K562 (cell line): ENCODE measurements around the gene GPR55. TPM values are rescaled to one million over a fixed set of nuclear protein-coding genes. Genes with fewer than 3 reads are reported as not detected.

Source experiments
- ATAC-seq: fragments of 200-7000 bp; cut with Tn5 transposase; 3 replicates; pipeline ENCODE4 v1.9.1; 2020; ENCODE audit warnings: moderate library complexity
- BruUV-seq: library from RNA; stranded (reverse); fragments of 400-500 nt; replicated peaks from 2 replicates; lab custom pipeline; 2021; lab: Mats Ljungman, UMichigan
- CTCF ChIA-PET: fragments of 300-600 bp; formaldehyde crosslinking; extraction: SDS; loops from one replicate; lab custom pipeline; 2021; ENCODE audit warnings: low intra/inter-chr PET ratio; lab: Yijun Ruan, JAX
- POLR2A ChIA-PET: fragments of 300-600, 350-650 bp; sonication (Branson Sonifier 250); formaldehyde crosslinking; extraction: SDS; loops from one replicate; lab custom pipeline; 2021; ENCODE audit warnings: antibody characterized with exemption, inconsistent platforms; lab: Yijun Ruan, JAX
- DNase-seq, 4 experiments: peaks; one replicate each; pipeline versions ENCODE4 v3.0.0 to v3.0.0-alpha.2; 2011 to 2018; ENCODE audit warnings: low spot score in 3 of 4, mixed read lengths in 3 of 4; ENCODE audit errors: extremely low read depth in 1 of 4
- FAIRE-seq: peaks from 2 replicates; lab custom pipeline; 2011; peaks lifted over from hg19 to GRCh38; lab: Jason Lieb, UNC
- H2AFZ ChIP-seq: 2 replicates; pipeline ENCODE4 v1.6.0; 2011; ENCODE audit warnings: low read depth, low read length, control low read depth, inconsistent platforms
- H3K27ac ChIP-seq: fragments of 200-600 bp; 3 replicates; pipeline ENCODE4 v1.8.0; 2011; ENCODE audit warnings: low read depth, mild to moderate bottlenecking, control low read depth, inconsistent platforms, low read length, moderate library complexity, mixed read lengths; ENCODE audit errors: extremely low read depth
- H3K27me3 ChIP-seq, 2 experiments: fragments of 300-600 bp in 1 of 2; 2 replicates in 1 of 2; 3 replicates in 1 of 2; pipeline versions ENCODE4 v1.6.0 to v1.8.0; 2011; ENCODE audit warnings: inconsistent platforms in 2 of 2, low read length in 2 of 2, mild to moderate bottlenecking in 1 of 2, mixed read lengths in 1 of 2, moderate library complexity in 1 of 2; ENCODE audit not compliant: control insufficient read depth in 2 of 2, insufficient read depth in 2 of 2
- H3K36me3 ChIP-seq: fragments of 300-600 bp; 3 replicates; pipeline ENCODE4 v1.8.0; 2011; ENCODE audit warnings: mild to moderate bottlenecking, low read length, inconsistent platforms; ENCODE audit not compliant: control insufficient read depth, insufficient read depth
- H3K4me1 ChIP-seq, 2 experiments: fragments of 200-600 bp in 1 of 2; replicated peaks in 1 of 2; 2 replicates in 1 of 2; 3 replicates in 1 of 2; pipeline versions ENCODE4 v1.5.1 to v1.8.0; 2011; ENCODE audit warnings: inconsistent platforms in 2 of 2, low read length in 2 of 2, mild to moderate bottlenecking in 1 of 2, mixed read lengths in 1 of 2, moderate library complexity in 1 of 2; ENCODE audit not compliant: control insufficient read depth in 2 of 2, insufficient read depth in 2 of 2
- H3K4me2 ChIP-seq: 2 replicates; pipeline ENCODE4 v1.6.1; 2011; ENCODE audit warnings: low read length, control low read depth, inconsistent platforms, mixed read lengths; ENCODE audit not compliant: insufficient read depth
- H3K4me3 ChIP-seq: fragments of 200-600 bp; sonication (generic), shearing (Covaris generic); 2 replicates; pipeline ENCODE4 v1.5.1; 2016; ENCODE audit warnings: control low read depth, inconsistent platforms
- H3K79me2 ChIP-seq: fragments of 200-600 bp; 3 replicates; pipeline ENCODE4 v1.8.0; 2011; ENCODE audit warnings: low read length, inconsistent platforms; ENCODE audit not compliant: control insufficient read depth, insufficient read depth
- H3K9ac ChIP-seq, 2 experiments: 2 replicates each; pipeline versions ENCODE4 v1.6.0 to v1.6.1; 2011; ENCODE audit warnings: low read depth in 2 of 2, low read length in 2 of 2, control low read depth in 1 of 2, inconsistent platforms in 1 of 2, mild to moderate bottlenecking in 1 of 2, mixed read lengths in 1 of 2; ENCODE audit not compliant: insufficient read depth in 1 of 2
- H3K9me1 ChIP-seq: one replicate; pipeline ENCODE4 v1.6.0; 2011; ENCODE audit warnings: inconsistent platforms, mild to moderate bottlenecking, low read length, moderate library complexity; ENCODE audit not compliant: control insufficient read depth, insufficient read depth
- H3K9me3 ChIP-seq: replicated peaks from 2 replicates; pipeline ENCODE4 v1.5.1; 2011; ENCODE audit warnings: low read depth, low read length, inconsistent platforms; ENCODE audit not compliant: control insufficient read depth, insufficient read depth
- H4K20me1 ChIP-seq: replicated peaks from 2 replicates; pipeline ENCODE4 v1.6.1; 2011; ENCODE audit warnings: low read length, inconsistent platforms, mixed read lengths; ENCODE audit not compliant: control insufficient read depth, insufficient read depth
- SMARCA5 ChIP-seq: fragments of 450-650 bp; IDR thresholded peaks from 2 replicates; pipeline ENCODE4 v1.6.1; 2016
- ZBTB43 ChIP-seq: sonication (generic); formaldehyde crosslinking; IDR thresholded peaks from 2 replicates; pipeline ENCODE4 v1.8.0; 2023; ENCODE audit warnings: mild to moderate bottlenecking, missing genetic modification reagents
- ZMIZ1 ChIP-seq, 2 experiments: fragments of 150-350 bp in 1 of 2; IDR thresholded peaks; 2 replicates each; pipeline ENCODE4 v1.6.1; 2012 to 2016; ENCODE audit warnings: low read depth in 2 of 2, low read length in 2 of 2, mild to moderate bottlenecking in 1 of 2, moderate library complexity in 1 of 2
- WGBS: fragments of 100-300 bp; shearing (Covaris generic); methylation state at CpG from one replicate; pipeline ENCODE4 v1.1.6; 2016; ENCODE audit warnings: low coverage, mixed read lengths; ENCODE audit not compliant: insufficient coverage; ENCODE audit errors: missing lambda C conversion rate; 5-methylcytosine and 5-hydroxymethylcytosine counted together
- in situ Hi-C: fragments of 300-500 bp; cut with MboI; formaldehyde crosslinking; loops from 4 replicates; pipeline ENCODE4 v1.15.0; 2018; ENCODE audit warnings: inconsistent platforms, mixed read lengths
- intact Hi-C: fragments of 100-400 bp; cut with micrococcal nuclease; formaldehyde crosslinking; loops from 2 replicates; pipeline ENCODE4 v1.14.2; 2022
- polyA plus RNA-seq, 8 experiments: library from polyadenylated mRNA; depleted of rRNA in 4 of 8; stranded (reverse) in 5 of 8; unstranded in 3 of 8; fragments of >200 nt; fragmentation: Nextera tagmentation in 2 of 8; fragmentation: Illumina TruSeq in 1 of 8; extraction: Ambion mirVana in 2 of 8; extraction: Trizol in 1 of 8; gene quantifications; 2 replicates each; pipeline versions ENCODE4 v1.2.1 to v1.2.3, GENCODE V29; 2011 to 2014; ENCODE audit warnings: inconsistent platforms in 1 of 8, missing spikeins in 1 of 8
- total RNA-seq, 7 experiments: library from RNA; depleted of rRNA in 6 of 7; stranded (reverse); fragments of >200 nt in 6 of 7; fragmentation: Illumina TruSeq in 2 of 7; extraction: Trizol in 2 of 7; gene quantifications; 2 replicates each; pipeline versions ENCODE4 v1.2.1 to v1.2.3, GENCODE V29; 2011 to 2021; ENCODE audit warnings: low replicate concordance in 1 of 7

GPR55 gene
- total and polyA plus RNA-seq, 9 of the 15 experiments (the other 6 are each of a cell fraction or from before 2014, with no cell fraction given): 0.11 to 0.49 (median 0.27) TPM

- in situ Hi-C loops (no loop called here), intact Hi-C loops (no loop called here)
- 0% methylated on average over 1 of the region's 1 CpG for WGBS
- no peaks in the 10 kb centered on the region for H3K9me1 ChIP-seq
- no peak overlapping the region for H3K27ac ChIP-seq
- no peaks in the 10 kb centered on the region for H4K20me1 ChIP-seq
- BruUV-seq: no TSS peak
- no peak overlapping the region for H2AFZ ChIP-seq
- FAIRE-seq: no peak
- H3K4me2 ChIP-seq: no peak overlapping the region
- POLR2A ChIA-PET: interaction anchor here (1.1 kb wide), 1 partner anchor 23 kb away, joined by 3 read pairs; no protein-coding TSS in a partner anchor
- DNase-seq: no peak
- H3K4me1 ChIP-seq: peaks cover 0 to 4% of the 10 kb centered on the region in 2 experiments; a peak in 1 of 5 replicates
- no peaks in the 10 kb centered on the region for H3K36me3 ChIP-seq
- peaks cover 9 to 37% of the 10 kb centered on the region in 2 experiments; a peak in 4 of 5 replicates for H3K27me3 ChIP-seq
- TF ChIP-seq SMARCA5: no peak
- TF ChIP-seq ZMIZ1 (IDR thresholded peaks at IDR 0.05; ENCODE audit: low read depth in 2 of 2, low read length in 2 of 2): no peak
- TF ChIP-seq ZBTB43: no peak
- H3K9ac ChIP-seq: no peak overlapping the region
- ATAC-seq: no peak
- no peak overlapping the region for H3K4me3 ChIP-seq
- no peaks in the 10 kb centered on the region for H3K9me3 ChIP-seq
- no peaks in the 10 kb centered on the region for H3K79me2 ChIP-seq
- CTCF ChIA-PET: no interaction called here
Observed at GRCh38 chr2:230955163-230955737, 30.2 kb upstream of the GPR55 start.
